ENCODE data around the gene MAGOHB.

MAGOHB gene

DNA sequence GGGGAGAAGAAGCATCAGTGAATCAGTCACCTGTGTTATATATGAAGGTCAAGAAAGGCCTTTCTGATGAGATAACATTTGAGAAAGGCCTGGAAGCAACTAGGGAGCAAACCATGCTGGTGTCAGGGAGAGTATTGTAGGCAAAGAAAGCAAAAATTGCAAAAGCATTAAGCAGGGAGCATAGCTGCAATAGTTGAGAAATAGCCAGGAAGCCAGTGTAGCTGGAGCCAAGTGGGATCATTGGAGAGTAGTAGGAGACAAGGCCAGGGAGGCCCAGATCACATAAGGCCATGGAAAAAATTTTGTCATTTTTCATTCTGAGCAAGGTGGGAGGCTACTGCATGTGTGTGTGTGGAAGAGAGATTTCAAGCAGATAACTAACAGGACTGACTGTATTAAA lies 18.8 kb upstream of the MAGOHB start:
- no peaks in the 10 kb centered on the region for H3F3A ChIP-seq (ENCODE audit: insufficient read depth)
- TF ChIP-seq, protein P1, sequence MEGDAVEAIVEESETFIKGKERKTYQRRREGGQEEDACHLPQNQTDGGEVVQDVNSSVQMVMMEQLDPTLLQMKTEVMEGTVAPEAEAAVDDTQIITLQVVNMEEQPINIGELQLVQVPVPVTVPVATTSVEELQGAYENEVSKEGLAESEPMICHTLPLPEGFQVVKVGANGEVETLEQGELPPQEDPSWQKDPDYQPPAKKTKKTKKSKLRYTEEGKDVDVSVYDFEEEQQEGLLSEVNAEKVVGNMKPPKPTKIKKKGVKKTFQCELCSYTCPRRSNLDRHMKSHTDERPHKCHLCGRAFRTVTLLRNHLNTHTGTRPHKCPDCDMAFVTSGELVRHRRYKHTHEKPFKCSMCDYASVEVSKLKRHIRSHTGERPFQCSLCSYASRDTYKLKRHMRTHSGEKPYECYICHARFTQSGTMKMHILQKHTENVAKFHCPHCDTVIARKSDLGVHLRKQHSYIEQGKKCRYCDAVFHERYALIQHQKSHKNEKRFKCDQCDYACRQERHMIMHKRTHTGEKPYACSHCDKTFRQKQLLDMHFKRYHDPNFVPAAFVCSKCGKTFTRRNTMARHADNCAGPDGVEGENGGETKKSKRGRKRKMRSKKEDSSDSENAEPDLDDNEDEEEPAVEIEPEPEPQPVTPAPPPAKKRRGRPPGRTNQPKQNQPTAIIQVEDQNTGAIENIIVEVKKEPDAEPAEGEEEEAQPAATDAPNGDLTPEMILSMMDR (IDR thresholded peaks at IDR 0.05; ENCODE audit: insufficient read depth, low read length, poor library complexity, severe bottlenecking) = no peak
- TF ChIP-seq EZH2phosphoT487 (conservative IDR thresholded peaks at IDR 0.05; ENCODE audit: low read length) = no peak
- no peaks in the 10 kb centered on the region for H3K9me3 ChIP-seq (ENCODE audit: insufficient read depth, low read length)
- H3K9me2 ChIP-seq (replicated peaks; ENCODE audit: insufficient read depth, low read length) = no peaks in the 10 kb centered on the region
- H3K9ac ChIP-seq (ENCODE audit: low read length) = no peak overlapping the region
- H2AFZ ChIP-seq (ENCODE audit: low read depth, low read length, severe bottlenecking) = no peak overlapping the region
- no peaks in the 10 kb centered on the region for H4K20me1 ChIP-seq (ENCODE audit: low read depth, low read length)
- H3K4me3 ChIP-seq (ENCODE audit: insufficient read depth, low read length, poor library complexity, severe bottlenecking) = no peak overlapping the region
- no peaks in the 10 kb centered on the region for H3K79me2 ChIP-seq (ENCODE audit: insufficient read depth, low read length)
- H3K36me3 ChIP-seq (ENCODE audit: low read length) = no peaks in the 10 kb centered on the region
- no peaks in the 10 kb centered on the region for H3K27me3 ChIP-seq (ENCODE audit: low read length)
- no peak overlapping the region for H3K27ac ChIP-seq (ENCODE audit: low read depth, low read length)
- no peak overlapping the region for H3K4me2 ChIP-seq (ENCODE audit: low read depth, low read length, poor library complexity, severe bottlenecking)

DNA sequence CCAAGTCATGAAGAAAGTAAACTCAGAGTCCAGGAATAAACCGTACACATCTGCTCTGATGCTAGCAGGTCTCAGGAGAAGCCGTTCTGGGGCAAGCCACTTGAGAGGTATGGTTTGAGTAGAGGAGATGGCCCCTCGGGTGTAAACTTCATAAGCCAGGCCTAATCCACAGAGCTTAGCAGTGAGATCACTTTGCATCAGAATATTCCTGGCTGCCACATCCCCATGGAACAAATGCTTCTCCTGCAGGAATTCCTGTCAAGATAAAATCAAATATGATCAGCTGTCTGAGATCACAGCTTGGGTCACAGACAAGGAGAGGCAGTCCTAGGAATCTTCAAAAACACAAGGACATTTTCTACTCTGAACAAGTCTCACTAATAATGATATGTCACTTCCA lies 11.2 kb upstream of the MAGOHB start:
- Histone ChIP-seq H3K9ac (ENCODE audit: low read length) (no peak overlapping the region), H3K27ac (ENCODE audit: low read depth, low read length) (no peak overlapping the region), H3K36me3 (ENCODE audit: low read length) (no peaks in the 10 kb centered on the region), H3K27me3 (ENCODE audit: low read length) (no peaks in the 10 kb centered on the region), H3K79me2 (ENCODE audit: insufficient read depth, low read length) (no peaks in the 10 kb centered on the region), H3K4me3 (ENCODE audit: insufficient read depth, low read length, poor library complexity, severe bottlenecking) (no peak overlapping the region), H3F3A (ENCODE audit: insufficient read depth) (no peaks in the 10 kb centered on the region), H3K9me2 (replicated peaks; ENCODE audit: insufficient read depth, low read length) (no peaks in the 10 kb centered on the region), H2AFZ (ENCODE audit: low read depth, low read length, severe bottlenecking) (no peak overlapping the region), H3K4me2 (ENCODE audit: low read depth, low read length, poor library complexity, severe bottlenecking) (no peak overlapping the region), H3K9me3 (ENCODE audit: insufficient read depth, low read length) (no peaks in the 10 kb centered on the region), H4K20me1 (ENCODE audit: low read depth, low read length) (no peaks in the 10 kb centered on the region)
- no peak for TF ChIP-seq EZH2phosphoT487 (conservative IDR thresholded peaks at IDR 0.05; ENCODE audit: low read length)
- TF ChIP-seq, protein P1 (IDR thresholded peaks at IDR 0.05; ENCODE audit: insufficient read depth, low read length, poor library complexity, severe bottlenecking) = no peak

DNA sequence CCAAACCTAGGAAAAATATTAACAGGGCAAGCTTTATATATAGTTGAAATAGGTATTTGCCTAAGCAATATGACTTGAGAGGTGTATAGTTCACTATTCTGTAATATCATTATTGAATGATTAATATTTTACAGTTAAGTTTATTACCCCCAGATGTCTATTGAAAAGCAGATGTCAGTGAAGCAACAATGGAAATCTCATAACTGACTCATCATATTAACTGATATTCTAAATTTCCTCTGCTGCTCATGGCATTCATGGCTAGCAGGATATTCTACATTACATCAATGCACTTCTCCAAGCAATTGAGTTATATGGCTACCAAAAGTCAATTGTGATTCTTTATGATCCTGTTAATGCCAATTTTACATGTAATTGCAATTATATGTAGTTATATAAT lies 9.7 kb upstream of the MAGOHB start:
- H3K27me3 ChIP-seq (ENCODE audit: low read length) = no peaks in the 10 kb centered on the region
- H2AFZ ChIP-seq (ENCODE audit: low read depth, low read length, severe bottlenecking) = no peak overlapping the region
- H3K79me2 ChIP-seq (ENCODE audit: insufficient read depth, low read length) = no peaks in the 10 kb centered on the region
- no peaks in the 10 kb centered on the region for H3K9me3 ChIP-seq (ENCODE audit: insufficient read depth, low read length)
- H3K4me2 ChIP-seq (ENCODE audit: low read depth, low read length, poor library complexity, severe bottlenecking) = no peak overlapping the region
- H3F3A ChIP-seq (ENCODE audit: insufficient read depth) = no peaks in the 10 kb centered on the region
- H3K4me3 ChIP-seq (ENCODE audit: insufficient read depth, low read length, poor library complexity, severe bottlenecking) = no peak overlapping the region
- no peak overlapping the region for H3K27ac ChIP-seq (ENCODE audit: low read depth, low read length)
- no peak for TF ChIP-seq EZH2phosphoT487 (conservative IDR thresholded peaks at IDR 0.05; ENCODE audit: low read length)
- TF ChIP-seq, protein P1 (IDR thresholded peaks at IDR 0.05; ENCODE audit: insufficient read depth, low read length, poor library complexity, severe bottlenecking) = no peak
- no peak overlapping the region for H3K9ac ChIP-seq (ENCODE audit: low read length)
- no peaks in the 10 kb centered on the region for H4K20me1 ChIP-seq (ENCODE audit: low read depth, low read length)
- H3K9me2 ChIP-seq (replicated peaks; ENCODE audit: insufficient read depth, low read length) = no peaks in the 10 kb centered on the region
- H3K36me3 ChIP-seq (ENCODE audit: low read length) = no peaks in the 10 kb centered on the region

Data from SU-DHL-6 (cell line).